ENCODE data around the gene MAT2B.

DNA sequence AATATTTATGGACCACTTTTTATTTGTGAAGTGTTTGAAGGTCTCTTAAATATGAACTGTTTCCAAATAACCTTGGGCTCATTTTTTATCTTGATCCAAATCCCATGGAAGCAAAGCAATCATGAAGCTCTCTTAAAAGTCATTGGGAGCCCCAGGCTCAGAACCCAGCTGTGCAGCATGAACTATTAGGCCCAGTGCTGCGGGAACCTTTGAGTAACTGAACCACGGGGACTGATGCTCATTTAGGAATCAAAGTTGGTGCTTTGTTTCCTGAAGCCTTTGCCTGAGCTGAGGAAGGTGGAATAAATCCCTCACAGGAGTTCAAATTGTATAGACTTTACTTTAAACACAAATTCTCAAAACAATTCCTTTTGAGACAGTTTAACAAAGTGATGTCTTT is 27.8 kb downstream of the MAT2B start:
- TF ChIP-seq, protein P1, sequence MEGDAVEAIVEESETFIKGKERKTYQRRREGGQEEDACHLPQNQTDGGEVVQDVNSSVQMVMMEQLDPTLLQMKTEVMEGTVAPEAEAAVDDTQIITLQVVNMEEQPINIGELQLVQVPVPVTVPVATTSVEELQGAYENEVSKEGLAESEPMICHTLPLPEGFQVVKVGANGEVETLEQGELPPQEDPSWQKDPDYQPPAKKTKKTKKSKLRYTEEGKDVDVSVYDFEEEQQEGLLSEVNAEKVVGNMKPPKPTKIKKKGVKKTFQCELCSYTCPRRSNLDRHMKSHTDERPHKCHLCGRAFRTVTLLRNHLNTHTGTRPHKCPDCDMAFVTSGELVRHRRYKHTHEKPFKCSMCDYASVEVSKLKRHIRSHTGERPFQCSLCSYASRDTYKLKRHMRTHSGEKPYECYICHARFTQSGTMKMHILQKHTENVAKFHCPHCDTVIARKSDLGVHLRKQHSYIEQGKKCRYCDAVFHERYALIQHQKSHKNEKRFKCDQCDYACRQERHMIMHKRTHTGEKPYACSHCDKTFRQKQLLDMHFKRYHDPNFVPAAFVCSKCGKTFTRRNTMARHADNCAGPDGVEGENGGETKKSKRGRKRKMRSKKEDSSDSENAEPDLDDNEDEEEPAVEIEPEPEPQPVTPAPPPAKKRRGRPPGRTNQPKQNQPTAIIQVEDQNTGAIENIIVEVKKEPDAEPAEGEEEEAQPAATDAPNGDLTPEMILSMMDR (IDR thresholded peaks at IDR 0.05; ENCODE audit: low read length) = no peak
- no peak for TF ChIP-seq EZH2 (optimal IDR thresholded peaks at IDR 0.05; ENCODE audit: low read depth, low read length)

All from MM.1S (cell line).